SU-DHL-6 (cell line): ENCODE data around the gene C1orf210.

Experiments used
- H2AFZ ChIP-seq: fragments of 200-600 bp; sonication (generic); 2 replicates; pipeline ENCODE4 v1.6.1; 2014; ENCODE audit warnings: low read depth, mild to moderate bottlenecking, moderate library complexity, mixed read lengths, antibody characterized with exemption, low read length; ENCODE audit not compliant: severe bottlenecking
- H3F3A ChIP-seq: fragments of 200-600 bp; shearing (Covaris generic); 2 replicates; pipeline ENCODE4 v1.6.0; 2016; ENCODE audit warnings: antibody characterized with exemption, mild to moderate bottlenecking; ENCODE audit not compliant: insufficient read depth
- H3K27ac ChIP-seq: fragments of 200-600 bp; sonication (generic); 2 replicates; pipeline ENCODE4 v1.5.1; 2016; ENCODE audit warnings: low read depth, mild to moderate bottlenecking, low read length, moderate library complexity, mixed read lengths
- H3K27me3 ChIP-seq: fragments of 200-600 bp; sonication (generic), shearing (Covaris generic); 2 replicates; pipeline ENCODE4 v1.6.0; 2014; ENCODE audit warnings: mild to moderate bottlenecking, low read length
- H3K36me3 ChIP-seq: fragments of 200-600 bp; sonication (generic); 2 replicates; pipeline ENCODE4 v1.6.1; 2014; ENCODE audit warnings: mild to moderate bottlenecking, low read length, mixed read lengths
- H3K4me2 ChIP-seq: fragments of 300-600, 200-600 bp; shearing (Covaris generic), sonication (generic); 2 replicates; pipeline ENCODE4 v1.6.0; 2014; ENCODE audit warnings: low read length, low read depth, mild to moderate bottlenecking; ENCODE audit not compliant: poor library complexity, severe bottlenecking
- H3K4me3 ChIP-seq: fragments of 200-600 bp; sonication (generic); 2 replicates; pipeline ENCODE4 v1.5.1; 2014; ENCODE audit warnings: antibody characterized with exemption, low read length, mild to moderate bottlenecking, mixed read lengths; ENCODE audit not compliant: insufficient read depth, poor library complexity, severe bottlenecking
- H3K79me2 ChIP-seq: fragments of 200-600 bp; sonication (generic); 2 replicates; pipeline ENCODE4 v1.6.1; 2014; ENCODE audit warnings: mild to moderate bottlenecking, low read length, moderate library complexity; ENCODE audit not compliant: insufficient read depth
- H3K9ac ChIP-seq: fragments of 200-600 bp; sonication (generic); 2 replicates; pipeline ENCODE4 v1.7.0; 2014; ENCODE audit warnings: mild to moderate bottlenecking, low read length
- H3K9me2 ChIP-seq: fragments of 200-600 bp; sonication (generic); replicated peaks from 2 replicates; pipeline ENCODE4 v1.6.1; 2014; ENCODE audit warnings: low read length; ENCODE audit not compliant: insufficient read depth
- H3K9me3 ChIP-seq: fragments of 200-600 bp; sonication (generic); 2 replicates; pipeline ENCODE4 v1.6.1; 2014; ENCODE audit warnings: low read length, mixed read lengths; ENCODE audit not compliant: insufficient read depth
- H4K20me1 ChIP-seq: fragments of 200-600 bp; sonication (generic); 2 replicates; pipeline ENCODE4 v1.6.1; 2014; ENCODE audit warnings: low read depth, mild to moderate bottlenecking, antibody characterized with exemption, low read length, moderate library complexity, mixed read lengths
- CTCF ChIP-seq: fragments of 200-600 bp; sonication (generic); IDR thresholded peaks from one replicate; pipeline ENCODE4 v1.5.1; 2017; ENCODE audit warnings: antibody characterized with exemption, mild to moderate bottlenecking, low read length, moderate library complexity; ENCODE audit not compliant: insufficient read depth, poor library complexity, severe bottlenecking
- EZH2phosphoT487 ChIP-seq: fragments of 200-600 bp; sonication (generic), shearing (Covaris generic); conservative IDR thresholded peaks from 2 replicates; pipeline ENCODE4 v1.6.1; 2018; ENCODE audit warnings: mild to moderate bottlenecking, antibody characterized with exemption, low read length, moderate library complexity, mixed read lengths

Gene C1orf210

GRCh38 chr1:43235040-43235439 lies 50.3 kb downstream of the C1orf210 start:
- H3K4me3 ChIP-seq: no peak overlapping the region
- H3K9ac ChIP-seq: no peak overlapping the region
- no peaks in the 10 kb centered on the region for H3K36me3 ChIP-seq
- no peaks in the 10 kb centered on the region for H3K9me2 ChIP-seq
- H3K4me2 ChIP-seq: no peak overlapping the region
- H4K20me1 ChIP-seq: no peaks in the 10 kb centered on the region
- H3K79me2 ChIP-seq: no peaks in the 10 kb centered on the region
- no peak overlapping the region for H2AFZ ChIP-seq
- H3K27me3 ChIP-seq: no peaks in the 10 kb centered on the region
- no peak overlapping the region for H3K27ac ChIP-seq
- TF ChIP-seq EZH2phosphoT487 (no peak), CTCF (no peak)
- H3K9me3 ChIP-seq: no peaks in the 10 kb centered on the region
- H3F3A ChIP-seq: no peaks in the 10 kb centered on the region

GRCh38 chr1:43234267-43234666 lies 51.1 kb downstream of the C1orf210 start:
- H3K4me2 ChIP-seq: no peak overlapping the region
- no peaks in the 10 kb centered on the region for H3K9me2 ChIP-seq
- H3K4me3 ChIP-seq: no peak overlapping the region
- no peaks in the 10 kb centered on the region for H4K20me1 ChIP-seq
- no peak overlapping the region for H3K27ac ChIP-seq
- TF ChIP-seq CTCF (no peak), EZH2phosphoT487 (no peak)
- no peak overlapping the region for H2AFZ ChIP-seq
- H3K27me3 ChIP-seq: no peaks in the 10 kb centered on the region
- no peaks in the 10 kb centered on the region for H3K36me3 ChIP-seq
- H3K9me3 ChIP-seq: no peaks in the 10 kb centered on the region
- H3K79me2 ChIP-seq: no peaks in the 10 kb centered on the region
- H3F3A ChIP-seq: no peaks in the 10 kb centered on the region
- H3K9ac ChIP-seq: no peak overlapping the region

- no peaks in the 10 kb centered on the region for H3K9me3 ChIP-seq
- H3K9me2 ChIP-seq: no peaks in the 10 kb centered on the region
- no peaks in the 10 kb centered on the region for H3K36me3 ChIP-seq
- H3K27ac ChIP-seq: no peak overlapping the region
- TF ChIP-seq CTCF (no peak), EZH2phosphoT487 (no peak)
- H3K9ac ChIP-seq: no peak overlapping the region
- H3F3A ChIP-seq: no peaks in the 10 kb centered on the region
- H3K4me3 ChIP-seq: no peak overlapping the region
- H3K79me2 ChIP-seq: no peaks in the 10 kb centered on the region
- H3K27me3 ChIP-seq: no peaks in the 10 kb centered on the region
- H3K4me2 ChIP-seq: no peak overlapping the region
- H4K20me1 ChIP-seq: no peaks in the 10 kb centered on the region
- no peak overlapping the region for H2AFZ ChIP-seq
Observed at GRCh38 chr1:43233631-43234030, 51.8 kb downstream of the C1orf210 start.
